Common myeloid progenitor, CD34-positive (primary cell): ENCODE data around the gene AGPAT1.

ENCODE experiments used
- CTCF ChIA-PET: fragments of 350-600 bp; sonication (Branson Sonifier 250); formaldehyde crosslinking; loops from one replicate; lab custom pipeline; 2021; ENCODE audit warnings: antibody characterized with exemption; lab: Charles Lee
- POLR2A ChIA-PET: fragments of 350-600 bp; sonication (Branson Sonifier 250); formaldehyde crosslinking; loops from one replicate; lab custom pipeline; 2021; ENCODE audit warnings: antibody characterized with exemption; lab: Charles Lee
- DNase-seq, 3 donors: peaks; one replicate each; pipeline versions ENCODE4 v3.0.0 to v3.0.0-alpha.2; 2013
- H3K27ac ChIP-seq, 2 experiments: 1 replicate in 1 of 2; 2 replicates in 1 of 2; pipeline ENCODE4 v1.7.0; 2013; ENCODE audit warnings: inconsistent platforms in 2 of 2, low read length in 2 of 2, mild to moderate bottlenecking in 2 of 2, low read depth in 1 of 2, moderate library complexity in 1 of 2; ENCODE audit not compliant: severe bottlenecking in 2 of 2, insufficient read depth in 1 of 2, poor library complexity in 1 of 2
- H3K27me3 ChIP-seq, 5 experiments: replicated peaks in 2 of 5; 1 replicate in 3 of 5; 2 replicates in 2 of 5; pipeline versions ENCODE4 v1.6.1 to v1.7.0; 2013; ENCODE audit warnings: low read length in 4 of 5, mild to moderate bottlenecking in 2 of 5, moderate library complexity in 2 of 5, inconsistent platforms in 1 of 5; ENCODE audit not compliant: insufficient read depth in 5 of 5, control insufficient read depth in 4 of 5
- H3K36me3 ChIP-seq, 4 experiments: 1 replicate in 2 of 4; 2 replicates in 2 of 4; pipeline versions ENCODE4 v1.6.1 to v1.7.0; 2013; ENCODE audit warnings: low read length in 3 of 4, control low read depth in 1 of 4, mild to moderate bottlenecking in 1 of 4; ENCODE audit not compliant: control insufficient read depth in 4 of 4, insufficient read depth in 4 of 4
- H3K4me1 ChIP-seq, 4 experiments: 1 replicate in 3 of 4; 2 replicates in 1 of 4; pipeline versions ENCODE4 v1.6.1 to v1.7.1; 2013; ENCODE audit warnings: low read length in 3 of 4, mild to moderate bottlenecking in 3 of 4, control low read depth in 1 of 4, inconsistent platforms in 1 of 4, moderate library complexity in 1 of 4; ENCODE audit not compliant: control insufficient read depth in 4 of 4, insufficient read depth in 4 of 4; ENCODE audit errors: control extremely low read depth in 1 of 4
- H3K4me3 ChIP-seq, 7 experiments: 1 replicate in 4 of 7; 2 replicates in 3 of 7; pipeline versions ENCODE4 v1.5.1 to v1.7.0; 2013; ENCODE audit warnings: mild to moderate bottlenecking in 7 of 7, low read length in 6 of 7, moderate library complexity in 6 of 7, inconsistent platforms in 2 of 7, low read depth in 2 of 7, control low read depth in 1 of 7; ENCODE audit not compliant: insufficient read depth in 4 of 7, control insufficient read depth in 1 of 7; ENCODE audit errors: extremely low read depth in 1 of 7
- H3K9me3 ChIP-seq, 5 experiments: 1 replicate in 4 of 5; 2 replicates in 1 of 5; pipeline versions ENCODE4 v1.6.1 to v1.7.1; 2013; ENCODE audit warnings: low read length in 4 of 5, mild to moderate bottlenecking in 2 of 5, inconsistent platforms in 1 of 5, low read depth in 1 of 5, moderate library complexity in 1 of 5; ENCODE audit not compliant: control insufficient read depth in 4 of 5, insufficient read depth in 2 of 5; ENCODE audit errors: control extremely low read depth in 1 of 5
- WGBS: methylation state at CpG from one replicate; pipeline ENCODE4 v1.1.5; 2013; ENCODE audit not compliant: insufficient coverage; 5-methylcytosine and 5-hydroxymethylcytosine counted together

Gene AGPAT1

DNA sequence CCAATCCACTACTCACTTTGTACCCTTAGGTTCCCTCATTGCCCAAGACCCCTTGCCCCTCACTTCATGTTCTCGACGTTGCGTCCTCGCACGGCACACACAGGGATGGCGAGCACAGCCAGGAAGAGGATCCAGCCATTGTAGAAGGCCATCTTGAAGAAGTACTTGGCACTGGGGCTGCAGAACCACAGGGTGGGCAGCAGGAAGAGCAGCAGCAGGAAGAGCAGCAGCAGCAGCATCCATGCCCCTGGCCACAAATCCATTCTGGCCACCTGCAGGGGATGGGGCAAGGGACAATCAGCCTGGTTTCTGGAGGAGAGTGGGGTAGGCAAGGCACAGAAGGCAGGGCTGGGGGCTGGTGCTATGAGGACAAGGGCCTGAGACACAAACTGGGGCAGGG is 4.7 kb downstream of the AGPAT1 start:
- peaks cover 10 to 50% (median 34%) of the 10 kb centered on the region in 4 experiments for H3K36me3 ChIP-seq
- no peak overlapping the region for H3K27ac ChIP-seq
- POLR2A ChIA-PET: no interaction called here
- H3K9me3 ChIP-seq: no peaks in the 10 kb centered on the region
- DNase-seq: no peak
- 100% methylated on average over 6 of the region's 6 CpGs for WGBS
- peaks cover 5 to 28% (median 19%) of the 10 kb centered on the region in 4 experiments for H3K4me1 ChIP-seq
- H3K4me3 ChIP-seq: no peak overlapping the region
- no peaks in the 10 kb centered on the region for H3K27me3 ChIP-seq
- CTCF ChIA-PET: interaction anchor here (1.6 kb wide), 1 partner anchor 13 kb away, joined by 3 read pairs; no protein-coding TSS in a partner anchor

DNA sequence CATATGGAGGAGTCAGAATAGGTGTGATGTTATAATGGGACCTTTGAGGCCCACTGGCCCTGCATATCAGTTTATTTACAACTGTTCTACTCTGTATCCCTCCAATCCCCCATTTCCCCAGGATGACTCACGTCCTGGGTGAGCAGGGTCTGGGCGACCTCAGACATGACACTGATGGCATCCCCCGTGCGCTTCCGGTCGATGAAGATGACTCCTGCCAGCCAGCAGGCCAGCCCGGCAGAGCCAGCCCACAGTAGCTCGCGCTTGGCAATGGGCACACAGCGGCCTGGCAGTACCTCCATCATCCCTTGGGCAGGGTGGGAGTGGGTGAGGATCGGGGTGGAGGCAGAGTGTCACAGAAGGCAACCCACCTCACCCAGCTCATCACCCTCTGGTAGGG is 5.6 kb downstream of the AGPAT1 start:
- no peak overlapping the region for H3K4me3 ChIP-seq
- ChIA-PET CTCF (interaction anchor here (0.8 to 1.9 kb wide), 5 partner anchors 9 to 23 kb away, joined by 3 to 7 read pairs (median 3); partner anchors contain the start of gene GPSM3), POLR2A (no interaction called here)
- peaks cover 13 to 58% (median 34%) of the 10 kb centered on the region in 4 experiments for H3K36me3 ChIP-seq
- H3K27ac ChIP-seq: no peak overlapping the region
- DNase-seq: no peak
- no peaks in the 10 kb centered on the region for H3K9me3 ChIP-seq
- peaks cover 3 to 22% (median 12%) of the 10 kb centered on the region in 4 experiments for H3K4me1 ChIP-seq
- H3K27me3 ChIP-seq: no peaks in the 10 kb centered on the region
- WGBS: 97% methylated on average over 6 of the region's 11 CpGs

DNA sequence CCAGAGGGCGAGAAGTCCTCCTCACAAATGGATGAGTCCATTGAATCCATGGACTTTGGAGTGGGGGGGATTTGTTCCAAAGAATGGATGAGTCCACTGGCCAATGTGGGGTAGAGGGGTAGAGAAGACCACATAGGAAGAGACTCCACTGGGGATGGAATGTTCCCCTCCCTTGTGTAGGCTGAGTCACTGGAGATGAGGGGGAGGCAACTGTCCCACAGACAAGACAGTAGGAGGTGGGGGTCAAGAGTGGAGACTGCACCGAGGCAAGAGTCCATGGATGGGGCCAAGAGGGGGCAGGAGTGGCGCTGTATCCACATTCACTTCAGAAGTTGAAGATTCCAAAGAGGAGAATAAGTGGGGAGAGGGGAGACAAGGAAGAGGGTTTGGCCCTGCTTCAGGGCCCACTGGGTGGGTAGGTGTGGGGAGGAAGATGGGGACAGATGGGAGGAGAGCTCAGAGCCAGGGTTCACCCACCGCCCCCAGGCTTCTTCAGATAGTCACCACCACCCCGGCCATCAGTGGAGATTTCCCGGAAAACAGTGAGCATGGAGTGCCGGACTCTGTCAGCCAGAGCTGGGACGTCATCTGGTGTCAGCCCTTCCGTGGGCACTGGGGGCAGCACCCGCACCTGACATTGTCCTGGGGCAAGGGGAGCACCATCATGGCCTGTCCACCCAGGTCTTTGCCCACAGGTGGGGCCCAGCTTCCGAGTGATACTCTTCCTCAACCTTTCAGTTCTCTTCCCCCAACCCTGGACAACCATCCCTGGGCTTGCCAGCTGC is 6.9 kb downstream of the AGPAT1 start:
- WGBS: 98% methylated on average over 10 of the region's 11 CpGs
- Histone ChIP-seq H3K4me1 (peaks cover 0 to 12% (median 5%) of the 10 kb centered on the region in 4 experiments), H3K27ac (peak overlapping the region in 1 of 2 experiments; percentile 74), H3K4me3 (no peak overlapping the region), H3K36me3 (peaks cover 13 to 64% (median 40%) of the 10 kb centered on the region in 4 experiments), H3K27me3 (no peaks in the 10 kb centered on the region), H3K9me3 (no peaks in the 10 kb centered on the region)
- POLR2A ChIA-PET: no interaction called here
- CTCF ChIA-PET: interaction anchor here (0.9 to 1.9 kb wide), 6 partner anchors 10 to 38 kb away, joined by 3 to 7 read pairs (median 4); partner anchors contain the start of genes FKBPL and GPSM3
- DNase-seq: no peak

DNA sequence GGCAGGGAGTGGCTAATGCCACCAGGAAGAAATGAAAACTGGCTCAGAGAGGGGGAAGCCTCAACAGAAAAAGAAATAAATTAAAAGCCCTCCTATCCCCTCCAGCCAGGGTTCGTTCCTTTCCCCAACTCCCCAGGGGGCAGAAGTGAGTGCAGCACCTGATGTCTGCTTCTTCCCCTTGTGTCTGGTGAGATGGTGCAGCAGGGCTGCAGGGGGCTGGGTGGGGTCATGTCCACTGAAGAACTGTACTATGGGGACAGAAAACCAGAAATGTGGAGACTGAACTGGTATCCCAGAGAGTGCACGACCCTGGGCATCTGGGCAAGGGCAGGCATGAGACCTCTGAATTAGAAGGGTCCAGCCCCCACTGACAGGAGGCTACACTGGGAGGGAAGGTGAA is 7.5 kb downstream of the AGPAT1 start:
- H3K36me3 ChIP-seq: peaks cover 13 to 68% (median 44%) of the 10 kb centered on the region in 4 experiments
- no peak overlapping the region for H3K4me3 ChIP-seq
- no peak for DNase-seq
- ChIA-PET POLR2A (no interaction called here), CTCF (interaction anchor here (1.0 kb wide), 1 partner anchor 15 kb away, joined by 3 read pairs; no protein-coding TSS in a partner anchor)
- H3K27ac ChIP-seq: peak overlapping the region in 1 of 2 experiments; percentile 74
- peaks cover 0 to 6% (median 3%) of the 10 kb centered on the region in 4 experiments for H3K4me1 ChIP-seq
- no peaks in the 10 kb centered on the region for H3K27me3 ChIP-seq
- H3K9me3 ChIP-seq: no peaks in the 10 kb centered on the region
- WGBS: 57% methylated on average over 2 of the region's 2 CpGs

DNA sequence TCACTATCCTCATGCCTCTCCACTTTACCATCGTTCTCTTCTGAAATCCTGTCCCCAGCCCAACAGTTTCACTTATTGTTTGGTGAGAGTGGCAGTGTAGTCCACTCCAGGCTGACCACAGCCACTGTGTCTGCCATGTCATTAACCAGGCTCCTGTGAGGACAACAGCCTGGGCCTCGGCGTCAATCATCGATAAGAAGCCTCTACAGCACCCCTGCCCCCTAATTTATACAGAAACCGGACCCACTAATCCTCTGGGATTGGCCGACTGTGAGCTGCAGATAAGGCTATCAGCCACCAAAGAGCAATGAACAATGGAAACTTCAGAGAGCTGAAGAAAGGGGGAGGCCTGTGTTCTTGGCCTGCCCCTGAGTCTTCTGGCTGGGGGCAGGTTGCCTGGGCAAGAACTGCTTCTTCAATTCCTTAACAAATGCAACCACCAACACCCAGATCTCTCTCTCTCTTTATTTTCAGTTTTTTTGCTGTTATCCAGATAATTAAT is 8.1 kb downstream of the AGPAT1 start:
- ChIA-PET POLR2A (no interaction called here), CTCF (no interaction called here)
- WGBS: no CpG with 5 or more reads among the region's 6 CpGs
- Histone ChIP-seq H3K9me3 (no peaks in the 10 kb centered on the region), H3K36me3 (peaks cover 13 to 73% (median 49%) of the 10 kb centered on the region in 4 experiments), H3K4me3 (no peak overlapping the region), H3K27me3 (no peaks in the 10 kb centered on the region), H3K27ac (peak overlapping the region in 1 of 2 experiments; percentile 77), H3K4me1 (peaks cover 0 to under 1% (median under 1%) of the 10 kb centered on the region in 4 experiments)
- no peak for DNase-seq

DNA sequence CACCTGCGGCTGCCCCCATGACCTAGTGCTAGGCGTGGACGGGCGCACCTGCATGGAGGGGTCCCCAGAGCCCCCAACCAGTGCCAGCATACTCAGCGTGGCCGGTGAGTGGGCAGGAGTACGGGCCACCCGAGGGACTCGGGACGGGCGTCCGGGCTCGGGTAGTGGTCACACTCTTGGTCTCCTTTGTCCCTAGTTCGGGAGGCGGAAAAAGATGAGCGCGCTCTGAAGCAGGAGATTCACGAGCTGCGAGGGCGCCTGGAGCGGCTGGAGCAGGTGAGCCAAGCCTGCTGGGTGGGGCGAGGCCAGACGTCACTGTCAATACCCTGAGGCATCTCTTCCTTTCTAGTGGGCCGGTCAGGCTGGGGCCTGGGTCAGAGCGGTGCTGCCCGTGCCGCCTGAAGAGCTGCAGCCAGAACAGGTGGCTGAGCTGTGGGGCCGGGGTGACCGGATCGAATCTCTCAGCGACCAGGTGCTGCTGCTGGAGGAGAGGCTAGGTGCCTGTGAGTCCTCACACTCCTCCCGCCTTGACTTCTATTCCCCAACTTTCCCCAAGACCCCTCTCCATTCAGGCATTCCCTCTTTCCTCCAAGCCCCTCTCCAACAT is 8.6 kb downstream of the AGPAT1 start:
- POLR2A ChIA-PET: no interaction called here
- peak overlapping the region in 1 of 2 experiments; percentile 77 for H3K27ac ChIP-seq
- peaks cover 13 to 78% (median 54%) of the 10 kb centered on the region in 4 experiments for H3K36me3 ChIP-seq

More for the DNA sequence above, 8.6 kb downstream of the AGPAT1 start:
- no peak for DNase-seq
- WGBS: 98% methylated on average over 29 of the region's 32 CpGs
- no peaks in the 10 kb centered on the region for H3K27me3 ChIP-seq
- no peaks in the 10 kb centered on the region for H3K4me1 ChIP-seq
- H3K4me3 ChIP-seq: no peak overlapping the region
- CTCF ChIA-PET: interaction anchor here (1.2 kb wide), 1 partner anchor 9 kb away, joined by 3 read pairs; no protein-coding TSS in a partner anchor
- no peaks in the 10 kb centered on the region for H3K9me3 ChIP-seq
